GM21367 (cell line): Measurements from ENCODE around the gene RFWD3.

Experiments used
- ATAC-seq: cut with Tn5 transposase; IDR thresholded peaks from one replicate; pipeline ENCODE4 v1.9.1; 2021; ENCODE audit not compliant: unreplicated experiment

The RFWD3 gene

GRCh38 chr16:74583926-74584666, 82.6 kb downstream of the RFWD3 start:
- ATAC-seq = no peak

GRCh38 chr16:74582970-74583369, 83.7 kb downstream of the RFWD3 start:
- ATAC-seq = no peak

- ATAC-seq = no peak
Measured at GRCh38 chr16:74580833-74581232, 85.8 kb downstream of the RFWD3 start.

- ATAC-seq = no peak
Measured at GRCh38 chr16:74578838-74579237, 87.8 kb downstream of the RFWD3 start.

- ATAC-seq = no peak
Measured at GRCh38 chr16:74578433-74578832, 88.2 kb downstream of the RFWD3 start.

GRCh38 chr16:74577882-74578366, 88.8 kb downstream of the RFWD3 start:
- ATAC-seq = no peak

GRCh38 chr16:74575807-74576643, 90.7 kb downstream of the RFWD3 start:
- ATAC-seq = no peak

GRCh38 chr16:74575175-74575806, 91.4 kb downstream of the RFWD3 start:
- no peak for ATAC-seq

GRCh38 chr16:74574146-74574545, 92.5 kb downstream of the RFWD3 start:
- no peak for ATAC-seq

GRCh38 chr16:74573622-74574021, 93.1 kb downstream of the RFWD3 start:
- ATAC-seq = no peak
